ENCODE results near the gene MYH9.

Gene MYH9

DNA sequence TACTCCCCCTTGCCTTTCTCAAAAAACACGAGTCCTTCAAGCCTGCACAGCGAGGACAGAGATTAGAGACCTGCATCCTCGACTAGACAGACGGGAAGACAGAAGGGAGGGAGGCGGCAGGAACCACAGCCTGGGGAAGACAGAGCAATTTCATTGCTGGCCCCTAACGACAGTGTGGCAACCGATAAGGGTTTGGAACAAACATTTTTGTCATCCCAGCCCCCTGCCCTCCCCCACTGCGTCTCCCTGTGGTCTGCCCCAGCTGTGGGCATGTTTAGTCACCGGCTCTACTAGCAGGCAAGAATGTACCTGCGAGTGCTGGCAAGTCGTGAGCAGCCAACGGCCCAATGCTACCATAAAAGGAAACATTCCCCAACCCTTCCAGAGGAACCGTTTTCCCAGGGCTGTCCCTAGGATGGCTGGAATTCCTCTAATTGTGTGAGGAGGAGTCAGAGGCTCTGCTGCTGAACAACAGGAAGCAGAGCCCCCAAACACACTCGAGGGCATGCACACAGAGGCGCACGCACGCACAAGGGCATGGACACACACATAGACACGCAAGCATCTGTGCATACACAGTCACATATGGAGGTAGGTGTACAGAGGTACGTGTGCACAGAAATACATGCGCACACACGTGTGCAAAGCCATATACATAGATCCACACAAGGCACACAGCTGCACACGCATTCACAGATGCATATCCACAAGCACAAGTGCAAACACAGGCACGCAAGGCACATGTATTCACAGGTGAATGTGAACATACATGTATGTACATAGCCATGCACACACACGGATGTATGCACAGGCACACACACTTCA, 58.3 kb downstream of the MYH9 start:
- no peak for DNase-seq

GRCh38 chr22:36328635-36329253, 59.0 kb downstream of the MYH9 start:
- no peak for DNase-seq

- no peak for DNase-seq
Observed at GRCh38 chr22:36327922-36328551, 59.7 kb downstream of the MYH9 start.

- no peak for DNase-seq
Observed at GRCh38 chr22:36326178-36327161, 61.3 kb downstream of the MYH9 start.

DNA sequence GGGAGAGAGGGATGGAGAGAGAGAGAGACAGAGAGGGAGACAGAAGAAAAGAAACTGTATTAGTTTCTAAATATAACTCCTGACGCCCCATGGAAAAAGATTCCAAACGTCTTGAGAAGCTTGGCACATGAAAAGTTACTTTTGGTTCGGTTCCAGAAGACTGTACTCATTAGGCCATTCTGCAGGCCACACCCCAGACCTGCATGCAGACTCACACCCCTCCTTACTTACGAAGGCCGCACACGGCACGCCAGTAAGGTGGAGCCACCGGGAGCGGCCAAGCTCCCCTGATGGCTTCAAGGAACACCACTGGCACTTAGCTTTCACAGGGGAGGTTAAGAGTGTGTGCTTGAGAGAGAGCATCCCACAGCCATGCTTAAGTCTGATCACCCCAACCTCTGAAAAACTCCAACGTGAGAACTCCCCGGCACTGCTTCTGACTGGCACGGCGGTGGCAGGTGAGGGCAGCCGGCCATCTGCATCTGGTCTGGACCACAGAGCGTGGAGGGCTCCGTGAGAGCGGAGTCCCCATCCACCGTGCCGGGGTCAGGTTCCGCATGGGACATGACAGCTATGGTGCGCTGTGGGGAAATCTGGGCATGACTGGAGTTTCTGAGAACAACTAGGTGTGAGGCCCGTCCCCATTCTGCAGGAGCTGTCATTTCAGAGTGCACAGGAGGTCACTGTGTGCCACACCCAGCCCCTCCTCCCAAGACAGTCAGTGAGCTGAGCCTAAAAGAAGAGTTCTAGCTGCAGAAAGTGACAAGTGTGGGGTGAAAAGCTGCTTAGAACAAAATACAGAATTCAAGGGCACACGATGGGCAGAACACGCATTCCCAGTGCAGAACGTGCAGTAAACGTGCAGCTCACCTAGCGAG, 62.4 kb downstream of the MYH9 start:
- DNase-seq = no peak

DNA sequence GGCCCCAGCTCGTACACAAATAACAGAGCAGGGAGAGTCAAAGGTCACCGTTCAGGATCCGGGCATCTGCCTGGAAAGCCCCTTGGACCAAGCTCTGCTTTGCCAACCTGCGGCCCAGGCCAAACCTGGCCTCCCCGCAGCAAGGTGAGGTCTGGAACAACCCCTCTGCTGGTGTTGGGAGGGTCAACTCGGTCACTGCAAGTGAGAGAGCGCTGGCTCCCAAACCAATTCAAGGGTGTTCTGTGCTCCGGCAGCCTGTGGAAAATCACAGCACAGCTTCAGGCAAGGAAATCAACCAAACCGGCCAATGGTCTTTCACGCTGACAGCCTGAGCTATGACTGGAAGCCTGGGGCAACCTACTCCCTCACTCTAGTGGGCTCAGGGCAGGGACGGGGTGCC, 63.4 kb downstream of the MYH9 start:
- no peak for DNase-seq

DNA sequence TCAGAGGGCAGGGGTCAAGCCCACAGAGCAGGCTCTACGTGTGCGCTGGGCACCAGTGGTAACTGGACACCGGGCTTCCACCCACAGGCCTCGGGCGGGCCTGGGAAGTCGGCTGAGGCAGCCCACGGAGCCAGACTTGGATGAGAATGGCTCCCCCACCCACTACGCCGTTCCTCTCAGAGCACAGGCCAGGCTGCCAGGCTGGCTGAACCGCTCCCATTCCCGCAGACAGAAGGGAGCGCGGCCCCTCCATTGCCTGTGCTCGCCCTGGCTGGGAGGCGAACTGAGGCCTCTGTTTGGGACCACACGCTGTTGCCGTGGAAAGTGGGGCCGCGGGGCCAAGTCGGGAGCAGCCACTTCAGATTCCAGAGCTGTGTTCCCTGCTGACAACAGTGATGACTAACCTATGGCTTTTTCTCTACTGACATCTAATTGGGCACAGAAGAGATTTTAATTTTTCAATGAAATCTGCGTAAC, 63.9 kb downstream of the MYH9 start:
- no peak for DNase-seq

DNA sequence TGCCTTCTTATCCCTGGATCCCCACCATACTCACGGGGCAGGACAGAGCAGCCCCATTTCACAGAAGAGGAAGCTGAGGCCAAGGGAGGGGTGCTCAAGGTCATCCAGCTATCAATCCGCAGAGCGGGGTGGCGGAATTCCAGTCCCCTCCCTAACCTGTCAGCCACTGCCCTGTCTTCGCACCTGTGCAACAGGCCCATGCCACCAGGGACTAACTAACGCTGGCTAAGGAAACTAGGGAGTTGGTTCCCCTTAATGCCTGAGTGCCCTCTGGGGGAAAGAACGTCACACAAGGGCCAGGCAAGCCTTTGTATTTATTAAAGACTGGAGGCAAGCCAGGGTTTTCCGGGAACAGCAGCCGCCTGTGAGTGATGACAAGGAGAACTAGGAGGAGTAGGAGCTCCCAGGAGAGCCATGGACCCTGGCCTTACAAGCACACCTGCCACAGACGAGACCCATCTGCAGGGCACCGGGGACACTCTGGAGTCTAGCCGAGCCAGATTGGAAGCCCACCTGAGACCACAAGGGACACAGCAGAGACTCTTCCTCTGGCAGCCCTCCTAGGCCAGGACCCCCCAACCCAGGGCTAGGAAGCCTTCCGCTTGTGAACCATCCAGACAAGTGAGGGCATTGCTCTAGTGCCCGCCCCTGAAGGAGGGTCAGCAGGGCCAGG, 64.4 kb downstream of the MYH9 start:
- no peak for DNase-seq

DNA sequence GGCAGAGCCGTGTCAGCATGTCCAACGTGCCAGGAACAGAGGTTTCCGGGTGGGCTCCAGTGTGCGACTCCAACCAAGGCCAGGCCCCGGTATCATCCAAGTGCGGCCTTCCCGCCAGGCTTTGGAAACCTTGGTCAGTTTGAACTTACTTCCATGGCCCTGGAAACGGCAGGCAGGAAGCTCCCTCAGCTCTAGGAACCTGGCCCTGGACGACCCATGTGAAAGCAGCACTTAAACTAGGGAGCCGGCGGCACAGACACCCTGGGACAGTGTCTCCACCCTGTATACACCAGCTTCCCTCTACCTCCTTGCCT, 65.2 kb downstream of the MYH9 start:
- no peak for DNase-seq

- DNase-seq = no peak
Observed at GRCh38 chr22:36321797-36322601, 65.8 kb downstream of the MYH9 start.

GRCh38 chr22:36320553-36320952, 67.2 kb downstream of the MYH9 start:
- DNase-seq = no peak

DNA sequence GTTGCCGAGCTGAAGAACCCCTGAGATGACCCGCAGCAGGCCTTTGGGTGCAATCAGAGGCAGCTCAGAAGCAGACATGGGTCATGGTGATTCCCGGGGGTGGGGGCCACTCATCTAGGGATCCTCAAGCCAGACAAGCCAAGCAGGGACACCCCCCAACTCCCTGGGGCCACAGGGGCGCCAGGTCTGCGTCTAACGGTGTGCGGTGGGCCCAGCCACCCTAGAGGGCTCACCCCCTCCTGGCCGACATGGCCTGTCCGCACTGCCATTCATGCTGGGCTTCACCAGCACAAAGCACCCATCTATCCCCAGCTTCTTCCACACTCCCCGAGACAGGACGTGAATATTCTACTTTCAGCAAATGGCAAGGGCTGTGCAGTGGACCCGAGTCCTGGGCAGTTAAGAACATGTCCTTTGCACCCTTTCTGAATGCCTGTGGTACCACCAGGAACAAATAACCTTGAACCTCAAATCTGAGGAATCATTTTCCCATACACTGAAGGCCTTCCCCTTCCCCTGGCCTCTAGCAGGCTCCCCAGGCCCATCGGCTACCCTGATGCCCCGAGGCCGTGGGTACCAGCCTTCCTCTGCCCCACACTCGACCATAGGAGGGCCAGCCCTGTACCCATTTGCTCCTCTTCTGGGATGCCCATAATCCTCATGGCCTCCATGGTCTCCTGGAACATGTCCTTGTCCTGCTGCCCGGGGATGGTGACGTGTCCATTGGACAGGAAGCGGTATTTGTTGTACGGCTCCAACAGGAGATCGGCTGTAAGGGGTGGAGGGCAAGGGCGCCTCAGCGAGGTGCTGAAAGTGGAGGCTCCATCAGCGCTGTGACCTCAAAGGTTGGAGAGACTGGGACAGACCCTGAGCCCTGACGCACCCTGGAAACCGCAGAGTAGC, 67.9 kb downstream of the MYH9 start:
- DNase-seq = no peak

GRCh38 chr22:36318442-36318841, 69.3 kb downstream of the MYH9 start:
- DNase-seq = no peak

DNA sequence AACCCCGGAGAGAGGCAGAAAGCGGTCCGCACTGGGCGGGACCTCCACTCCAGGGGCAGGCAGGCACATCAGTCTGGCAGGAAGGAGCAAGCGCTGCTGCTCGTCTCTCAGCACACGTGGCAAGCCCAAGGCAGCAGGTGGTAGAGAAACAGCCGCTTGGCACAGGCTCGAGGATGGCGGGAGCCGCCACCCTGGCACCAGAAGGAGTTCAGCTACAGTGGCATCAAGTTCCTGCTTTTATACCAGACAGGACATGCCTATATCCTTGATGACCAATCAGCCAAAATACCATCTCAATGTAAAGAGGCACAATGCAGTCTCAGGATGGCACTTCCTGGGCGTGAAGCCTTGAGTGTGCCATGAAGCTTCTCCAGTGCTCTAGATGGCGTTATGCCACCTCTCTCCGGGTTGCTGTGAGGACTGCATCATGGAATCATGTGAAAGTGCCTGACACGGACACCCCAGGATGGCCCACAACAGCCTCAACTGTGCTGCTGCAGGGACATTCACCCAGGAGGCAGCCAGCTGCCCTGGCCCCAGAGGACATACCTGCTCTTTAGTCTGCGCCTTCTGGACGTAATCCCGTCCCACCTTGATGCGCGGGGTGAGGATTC, 70.0 kb downstream of the MYH9 start:
- no peak for DNase-seq

GRCh38 chr22:36316419-36316818, 71.3 kb downstream of the MYH9 start:
- no peak for DNase-seq

- DNase-seq = no peak
Observed at GRCh38 chr22:36315325-36315724, 72.4 kb downstream of the MYH9 start.

DNA sequence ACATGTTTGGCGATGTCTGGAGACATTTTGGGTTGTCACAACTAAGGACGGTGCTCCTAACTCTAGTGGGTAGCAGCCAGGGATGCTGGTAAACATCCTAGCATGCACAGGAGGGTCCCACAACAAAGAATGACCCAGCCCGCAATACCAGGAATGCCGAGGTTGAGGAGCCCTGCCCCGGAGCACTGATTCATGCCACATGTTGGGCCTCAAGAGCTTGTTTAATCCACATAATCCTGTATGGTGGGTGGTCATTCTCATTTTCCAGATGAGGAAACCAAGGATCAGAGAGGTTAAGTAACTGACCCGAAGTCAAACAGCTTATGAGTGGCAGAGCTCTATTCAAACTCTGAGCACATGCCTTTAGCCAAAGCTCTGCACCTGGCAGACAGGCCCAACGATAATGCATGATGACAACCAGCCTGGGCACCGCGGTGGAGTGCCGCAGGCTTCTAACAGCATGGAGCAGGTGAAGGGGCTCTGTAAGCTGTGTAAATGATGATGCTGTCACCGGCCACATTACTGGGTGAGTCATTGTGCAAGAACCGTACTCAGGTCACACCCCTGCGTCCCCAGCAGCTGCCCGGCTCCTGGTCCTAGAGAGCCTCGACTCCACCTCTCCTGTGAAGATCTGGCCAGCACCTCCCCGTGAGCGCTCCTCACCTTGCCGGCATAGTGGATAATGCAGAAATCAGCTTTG, 76.2 kb downstream of the MYH9 start:
- DNase-seq = no peak

DNA sequence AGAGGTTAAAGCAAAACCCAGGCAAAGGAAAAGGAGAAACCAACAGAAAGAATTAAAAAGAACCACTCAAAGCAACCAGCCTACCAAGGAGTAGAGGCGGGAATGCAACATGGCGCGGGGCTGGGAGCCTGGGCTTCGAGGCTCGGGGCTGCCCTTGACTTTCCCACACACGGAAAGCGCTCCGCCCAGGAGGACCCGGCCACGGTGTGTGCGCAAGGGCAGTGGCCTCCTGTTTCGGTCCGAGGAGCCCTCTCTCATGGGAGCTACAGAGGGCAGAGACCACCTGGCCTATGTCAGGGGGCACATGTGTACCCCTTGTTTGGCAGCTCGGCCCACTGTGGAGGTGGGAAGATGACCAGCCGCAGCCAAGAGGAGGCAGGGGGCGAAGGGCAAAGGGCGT, 78.9 kb downstream of the MYH9 start:
- DNase-seq = no peak
